Ovary (tissue), 3 donors: ENCODE data around the gene FASTK.

Source experiments
- CTCF ChIP-seq, 3 donors: fragments of 450-650 bp in 2 of 3; fragments of 200-600 bp in 1 of 3; IDR thresholded peaks; one replicate each; pipeline versions ENCODE4 v1.5.1 to v1.8.0; 2016 to 2022; ENCODE audit warnings: antibody characterized with exemption in 3 of 3, mild to moderate bottlenecking in 1 of 3
- EP300 ChIP-seq: sonication (generic); formaldehyde crosslinking; IDR thresholded peaks from one replicate; pipeline ENCODE4 v1.6.1; 2017; ENCODE audit warnings: antibody characterized with exemption
- POLR2A ChIP-seq: fragments of 450-650 bp; IDR thresholded peaks from one replicate; pipeline ENCODE4 v1.6.1; 2017; ENCODE audit warnings: antibody characterized with exemption, mild to moderate bottlenecking, moderate library complexity
- donor health status: DM: no; HTN: no; CAD: no.

GRCh38 chr7:151093748-151094147, 13.1 kb upstream of the FASTK start:
- TF ChIP-seq CTCF (IDR thresholded peaks at IDR 0.05) (no peak), POLR2A (no peak), EP300 (no peak)
